Uterus (tissue), 2 donors: Measurements from ENCODE around the gene NOVA2.

Experiments used
- CTCF ChIP-seq, 4 experiments: fragments of 200-600 bp in 2 of 4; fragments of 450-650 bp in 2 of 4; sonication (generic) in 2 of 4; IDR thresholded peaks; one replicate each; pipeline ENCODE4 v1.5.1; 2016 to 2019; ENCODE audit warnings: antibody characterized with exemption in 4 of 4, mild to moderate bottlenecking in 2 of 4, moderate library complexity in 1 of 4
- POLR2A ChIP-seq, 2 donors: fragments of 450-650 bp; IDR thresholded peaks; one replicate each; pipeline ENCODE4 v1.6.1; 2016; ENCODE audit warnings: antibody characterized with exemption in 2 of 2, mild to moderate bottlenecking in 1 of 2, moderate library complexity in 1 of 2

GRCh38 chr19:45899253-45899652, 74.4 kb downstream of the NOVA2 start:
- TF ChIP-seq CTCF (IDR thresholded peaks at IDR 0.05) (no peak), POLR2A (IDR thresholded peaks at IDR 0.05) (no peak)
